ENCODE measurements around the gene MAN1A1. TPM values are rescaled to one million over a fixed set of nuclear protein-coding genes. Genes with fewer than 3 reads are reported as not detected.
A peak's percentile ranks its signal among the peaks of the same experiment; 100 is the strongest.

Gene MAN1A1
- 67.2 and 79.6 TPM in 2 replicates for total RNA-seq

DNA sequence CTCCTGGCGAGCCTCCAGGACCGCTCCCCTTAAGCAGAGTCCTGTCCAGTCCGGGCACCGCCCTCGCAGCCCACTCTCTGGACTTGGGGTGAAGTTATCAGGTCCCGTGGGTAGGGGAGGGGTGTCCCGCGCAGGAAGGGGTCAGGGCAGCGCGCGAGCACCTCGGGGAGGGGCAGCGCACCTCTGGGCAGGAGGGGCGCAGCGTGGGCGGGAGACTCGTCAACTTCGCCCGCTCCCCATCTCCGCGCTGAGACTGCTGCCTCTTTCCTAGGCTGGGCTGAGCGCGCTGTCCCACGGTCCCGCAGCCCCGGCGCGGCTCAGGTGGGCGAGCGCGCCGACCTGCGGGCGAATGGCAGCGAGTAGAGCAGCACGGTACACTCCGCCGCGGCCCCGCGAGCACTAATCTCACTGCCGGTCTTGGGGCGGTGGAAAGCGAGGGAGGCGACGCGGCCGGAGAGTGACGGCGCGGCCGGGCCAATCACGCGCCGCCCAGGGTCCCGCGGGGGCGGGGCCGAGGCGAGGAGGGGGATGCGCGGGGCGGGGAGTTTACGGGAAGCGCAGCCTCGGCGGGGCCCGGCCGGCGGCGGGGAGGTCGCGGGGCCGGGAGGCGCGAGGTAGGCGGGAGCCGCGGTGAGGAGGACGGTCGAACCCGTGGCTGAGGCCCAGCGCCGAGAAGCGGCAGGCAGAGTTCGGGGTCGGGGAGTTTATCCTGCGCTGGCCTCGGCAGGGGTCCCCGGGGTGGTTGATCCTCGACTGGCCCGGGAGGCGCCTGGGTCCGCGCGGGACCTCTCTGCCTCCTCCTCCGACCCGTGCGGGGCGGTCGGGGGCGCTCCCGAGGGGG is at the start of gene MAN1A1:
TSS of gene MAN1A1 (minus strand) at position 401 of the 841 bp plus-strand sequence. CDS start 696 bp downstream, outside the sequence.
- Histone ChIP-seq H3K4me1 (ENCODE audit: insufficient read depth, low read length) (peaks cover 15% of the 10 kb centered on the region), H3K27ac (ENCODE audit: low read depth, low read length) (peak within 1 kb of the TSS; percentile 87), H3K36me3 (ENCODE audit: insufficient read depth, low read length) (no peaks in the 10 kb centered on the region), H2AFZ (ENCODE audit: low read length) (peak within 1 kb of the TSS; percentile 87), H3K27me3 (ENCODE audit: insufficient read depth, low read length) (no peaks in the 10 kb centered on the region), H3K79me2 (ENCODE audit: insufficient read depth, low read length) (peaks cover 10% of the 10 kb centered on the region), H3K4me2 (ENCODE audit: insufficient read depth, low read length) (peak within 1 kb of the TSS; percentile 82), H3K4me3 (ENCODE audit: insufficient read depth, low read length) (peak within 1 kb of the TSS; percentile 87), H4K20me1 (ENCODE audit: insufficient read depth, low read length) (peaks cover 3% of the 10 kb centered on the region), H3K9me3 (ENCODE audit: low read depth, low read length) (no peaks in the 10 kb centered on the region)
- TF ChIP-seq, protein P1, sequence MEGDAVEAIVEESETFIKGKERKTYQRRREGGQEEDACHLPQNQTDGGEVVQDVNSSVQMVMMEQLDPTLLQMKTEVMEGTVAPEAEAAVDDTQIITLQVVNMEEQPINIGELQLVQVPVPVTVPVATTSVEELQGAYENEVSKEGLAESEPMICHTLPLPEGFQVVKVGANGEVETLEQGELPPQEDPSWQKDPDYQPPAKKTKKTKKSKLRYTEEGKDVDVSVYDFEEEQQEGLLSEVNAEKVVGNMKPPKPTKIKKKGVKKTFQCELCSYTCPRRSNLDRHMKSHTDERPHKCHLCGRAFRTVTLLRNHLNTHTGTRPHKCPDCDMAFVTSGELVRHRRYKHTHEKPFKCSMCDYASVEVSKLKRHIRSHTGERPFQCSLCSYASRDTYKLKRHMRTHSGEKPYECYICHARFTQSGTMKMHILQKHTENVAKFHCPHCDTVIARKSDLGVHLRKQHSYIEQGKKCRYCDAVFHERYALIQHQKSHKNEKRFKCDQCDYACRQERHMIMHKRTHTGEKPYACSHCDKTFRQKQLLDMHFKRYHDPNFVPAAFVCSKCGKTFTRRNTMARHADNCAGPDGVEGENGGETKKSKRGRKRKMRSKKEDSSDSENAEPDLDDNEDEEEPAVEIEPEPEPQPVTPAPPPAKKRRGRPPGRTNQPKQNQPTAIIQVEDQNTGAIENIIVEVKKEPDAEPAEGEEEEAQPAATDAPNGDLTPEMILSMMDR (IDR thresholded peaks at IDR 0.05; ENCODE audit: extremely low read depth, low read depth, low read length): no peak
- peak; percentile 99 for DNase-seq (ENCODE audit: insufficient read length, low spot score, missing footprints)

DNA sequence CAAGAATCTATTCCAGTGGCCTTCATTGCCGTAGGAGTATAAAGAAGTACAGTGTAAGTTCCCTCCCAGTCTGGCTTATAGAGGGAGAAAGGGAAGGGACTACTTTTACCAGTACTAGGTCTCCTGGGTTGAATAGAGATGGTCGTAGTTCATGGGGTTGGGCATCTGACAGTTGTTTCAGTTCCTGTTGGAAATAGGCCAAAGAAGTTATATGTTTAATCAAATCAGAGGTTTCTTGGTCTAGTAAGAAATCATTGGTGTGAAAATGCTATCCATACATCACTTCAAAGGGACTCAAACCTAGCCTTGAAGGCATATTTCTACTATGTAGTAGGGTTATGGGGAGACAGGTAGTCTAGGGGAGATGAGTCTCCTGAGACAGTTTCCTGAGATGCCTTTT is 45.6 kb upstream of the MAN1A1 start:
- no peak overlapping the region for H2AFZ ChIP-seq (ENCODE audit: low read length)
- H3K27me3 ChIP-seq (ENCODE audit: insufficient read depth, low read length): no peaks in the 10 kb centered on the region
- no peak overlapping the region for H3K27ac ChIP-seq (ENCODE audit: low read depth, low read length)
- H4K20me1 ChIP-seq (ENCODE audit: insufficient read depth, low read length): no peaks in the 10 kb centered on the region
- DNase-seq (ENCODE audit: insufficient read length, low spot score, missing footprints): peak; percentile 32
- H3K4me3 ChIP-seq (ENCODE audit: insufficient read depth, low read length): no peak overlapping the region
- TF ChIP-seq, protein P1 (IDR thresholded peaks at IDR 0.05; ENCODE audit: extremely low read depth, low read depth, low read length): no peak
- H3K79me2 ChIP-seq (ENCODE audit: insufficient read depth, low read length): no peaks in the 10 kb centered on the region
- H3K36me3 ChIP-seq (ENCODE audit: insufficient read depth, low read length): no peaks in the 10 kb centered on the region
- H3K4me1 ChIP-seq (ENCODE audit: insufficient read depth, low read length): no peaks in the 10 kb centered on the region
- no peak overlapping the region for H3K4me2 ChIP-seq (ENCODE audit: insufficient read depth, low read length)
- H3K9me3 ChIP-seq (ENCODE audit: low read depth, low read length): no peaks in the 10 kb centered on the region

DNA sequence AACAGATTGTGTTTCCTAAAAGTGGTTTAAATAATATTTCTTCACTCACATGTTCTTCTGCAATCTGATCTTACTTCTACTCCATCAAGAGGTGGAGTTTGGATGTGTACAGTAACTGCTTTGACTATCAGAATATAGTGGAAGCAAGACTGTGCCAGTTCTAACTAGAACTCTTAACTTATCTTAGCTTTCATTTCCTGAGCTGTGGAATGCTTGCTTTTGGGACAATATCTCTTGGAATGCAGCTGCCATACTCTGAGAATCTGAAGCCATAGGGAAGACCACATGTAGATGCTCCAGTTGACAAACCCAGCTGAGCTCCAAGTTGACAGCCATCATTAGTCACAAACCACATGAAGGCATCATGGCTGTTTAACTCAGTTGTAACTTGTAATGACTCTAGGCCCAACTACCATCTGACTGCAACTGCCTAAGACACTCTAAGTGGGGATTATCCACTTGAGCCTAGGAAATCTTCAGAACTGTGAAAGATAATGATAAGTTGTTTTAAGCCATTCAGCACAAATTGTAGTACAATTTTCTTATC is 40.8 kb upstream of the MAN1A1 start:
- no peak for DNase-seq (ENCODE audit: insufficient read length, low spot score, missing footprints)

More for the DNA sequence above, 40.8 kb upstream of the MAN1A1 start:
- H3K9me3 ChIP-seq (ENCODE audit: low read depth, low read length): no peaks in the 10 kb centered on the region
- no peaks in the 10 kb centered on the region for H3K79me2 ChIP-seq (ENCODE audit: insufficient read depth, low read length)
- no peaks in the 10 kb centered on the region for H3K36me3 ChIP-seq (ENCODE audit: insufficient read depth, low read length)
- TF ChIP-seq, protein P1 (IDR thresholded peaks at IDR 0.05; ENCODE audit: extremely low read depth, low read depth, low read length): no peak
- H3K4me3 ChIP-seq (ENCODE audit: insufficient read depth, low read length): no peak overlapping the region
- H2AFZ ChIP-seq (ENCODE audit: low read length): no peak overlapping the region
- H3K27ac ChIP-seq (ENCODE audit: low read depth, low read length): no peak overlapping the region
- no peaks in the 10 kb centered on the region for H3K4me1 ChIP-seq (ENCODE audit: insufficient read depth, low read length)
- no peak overlapping the region for H3K4me2 ChIP-seq (ENCODE audit: insufficient read depth, low read length)
- no peaks in the 10 kb centered on the region for H4K20me1 ChIP-seq (ENCODE audit: insufficient read depth, low read length)
- H3K27me3 ChIP-seq (ENCODE audit: insufficient read depth, low read length): no peaks in the 10 kb centered on the region
